ENCODE results near the gene GJB1.

DNA sequence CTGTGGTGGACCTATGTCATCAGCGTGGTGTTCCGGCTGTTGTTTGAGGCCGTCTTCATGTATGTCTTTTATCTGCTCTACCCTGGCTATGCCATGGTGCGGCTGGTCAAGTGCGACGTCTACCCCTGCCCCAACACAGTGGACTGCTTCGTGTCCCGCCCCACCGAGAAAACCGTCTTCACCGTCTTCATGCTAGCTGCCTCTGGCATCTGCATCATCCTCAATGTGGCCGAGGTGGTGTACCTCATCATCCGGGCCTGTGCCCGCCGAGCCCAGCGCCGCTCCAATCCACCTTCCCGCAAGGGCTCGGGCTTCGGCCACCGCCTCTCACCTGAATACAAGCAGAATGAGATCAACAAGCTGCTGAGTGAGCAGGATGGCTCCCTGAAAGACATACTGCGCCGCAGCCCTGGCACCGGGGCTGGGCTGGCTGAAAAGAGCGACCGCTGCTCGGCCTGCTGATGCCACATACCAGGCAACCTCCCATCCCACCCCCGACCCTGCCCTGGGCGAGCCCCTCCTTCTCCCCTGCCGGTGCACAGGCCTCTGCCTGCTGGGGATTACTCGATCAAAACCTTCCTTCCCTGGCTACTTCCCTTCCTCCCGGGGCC, 1.2 kb downstream of the GJB1 start:
- no peak for TF ChIP-seq CTCF (IDR thresholded peaks at IDR 0.05; ENCODE audit: low read length)
- no peak for TF ChIP-seq EZH2 (optimal IDR thresholded peaks at IDR 0.05; ENCODE audit: low read depth, low read length)

Data from MM.1S (cell line).